ENCODE data around the gene NSF.
"Not testable (repeated sequence)": the region's sequence is repeated elsewhere in the genome, so short reads cannot be mapped to it uniquely, and the experiment has no call there.

The NSF gene

GRCh38 chr17:46590157-46591146 is at the start of gene NSF:
Gene NSF (plus strand): TSS chr17:46590669. CDS start chr17:46590776, 107 bp downstream.
- DNase-seq = not testable (repeated sequence)

GRCh38 chr17:46548607-46549006 is 41.9 kb upstream of the NSF start:
- DNase-seq = not testable (repeated sequence)

- not testable (repeated sequence) for DNase-seq
These were observed 31.3 kb upstream of the NSF start for GRCh38 chr17:46559155-46559554.

GRCh38 chr17:46560048-46560447 is 30.4 kb upstream of the NSF start:
- not testable (repeated sequence) for DNase-seq

- not testable (repeated sequence) for DNase-seq
These were observed 24.2 kb upstream of the NSF start for GRCh38 chr17:46566284-46566683.

- DNase-seq = not testable (repeated sequence)
These were observed 23.5 kb upstream of the NSF start for GRCh38 chr17:46566980-46567379.

GRCh38 chr17:46571796-46572195 is 18.7 kb upstream of the NSF start:
- not testable (repeated sequence) for DNase-seq

GRCh38 chr17:46579083-46580075 is 11.1 kb upstream of the NSF start, which contains the start of gene ARL17A:
Gene ARL17A (minus strand): TSS chr17:46579691. CDS start chr17:46576322, 3,369 bp downstream.
- not testable (repeated sequence) for DNase-seq

- not testable (repeated sequence) for DNase-seq
These were observed 10.4 kb upstream of the NSF start for GRCh38 chr17:46580082-46580481.

- not testable (repeated sequence) for DNase-seq
These were observed 5.0 kb upstream of the NSF start for GRCh38 chr17:46585444-46585843.

- not testable (repeated sequence) for DNase-seq
These were observed 863 bp downstream of the NSF start for GRCh38 chr17:46591332-46591731.

GRCh38 chr17:46598344-46598931 is 8.0 kb downstream of the NSF start:
- DNase-seq = not testable (repeated sequence)

- not testable (repeated sequence) for DNase-seq
These were observed 10.3 kb downstream of the NSF start for GRCh38 chr17:46600767-46601166.

GRCh38 chr17:46603125-46603524 is 12.7 kb downstream of the NSF start:
- not testable (repeated sequence) for DNase-seq

GRCh38 chr17:46611304-46611703 is 20.8 kb downstream of the NSF start:
- DNase-seq = not testable (repeated sequence)

GRCh38 chr17:46613876-46614275 is 23.4 kb downstream of the NSF start:
- not testable (repeated sequence) for DNase-seq

GRCh38 chr17:46617121-46617520 is 26.7 kb downstream of the NSF start:
- DNase-seq = not testable (repeated sequence)

GRCh38 chr17:46618975-46619374 is 28.5 kb downstream of the NSF start:
- not testable (repeated sequence) for DNase-seq

GRCh38 chr17:46623790-46624189 is 33.3 kb downstream of the NSF start:
- DNase-seq = not testable (repeated sequence)

GRCh38 chr17:46624726-46625125 is 34.3 kb downstream of the NSF start:
- not testable (repeated sequence) for DNase-seq

- not testable (repeated sequence) for DNase-seq
These were observed 37.0 kb downstream of the NSF start for GRCh38 chr17:46627452-46627851.

GRCh38 chr17:46628753-46629436 is 38.4 kb downstream of the NSF start:
- not testable (repeated sequence) for DNase-seq
